GM12878 (cell line): ENCODE measurements around the gene ACOT13. TPM values are rescaled to one million over a fixed set of nuclear protein-coding genes. Genes with fewer than 3 reads are reported as not detected.

ENCODE experiments used
- ATAC-seq: fragments of 200-7000 bp; cut with Tn5 transposase; 3 replicates; pipeline ENCODE4 v1.9.1; 2020; ENCODE audit warnings: mild to moderate bottlenecking, moderate library complexity
- BruUV-seq: library from RNA; stranded (reverse); fragments of 400-500 nt; replicated peaks from 2 replicates; lab custom pipeline; 2021; lab: Mats Ljungman, UMichigan
- CTCF ChIA-PET: fragments of 300-600 bp; sonication (Branson Sonifier 250); formaldehyde crosslinking; extraction: SDS; loops from one replicate; lab custom pipeline; 2021; ENCODE audit warnings: inconsistent platforms; lab: Yijun Ruan, JAX
- POLR2A ChIA-PET: fragments of 350-600 bp; formaldehyde crosslinking; extraction: SDS; loops from one replicate; lab custom pipeline; 2021; ENCODE audit warnings: inconsistent platforms; lab: Charles Lee
- RAD21 ChIA-PET: fragments of 300-600 bp; sonication (Branson Sonifier 250); formaldehyde crosslinking; loops from one replicate; lab custom pipeline; 2023; ENCODE audit warnings: antibody characterized with exemption; ENCODE audit not compliant: unreplicated experiment; lab: Charles Lee
- SMC1A ChIA-PET: fragments of 300-600 bp; sonication (Branson Sonifier 250); formaldehyde crosslinking; loops from one replicate; lab custom pipeline; 2023; ENCODE audit not compliant: unreplicated experiment, uncharacterized antibody; lab: Charles Lee
- DNase-seq: peaks from one replicate; pipeline ENCODE4 v3.0.0-alpha.2; 2011; ENCODE audit warnings: low read depth, low spot score
- FAIRE-seq: peaks from 3 replicates; lab custom pipeline; 2011; peaks lifted over from hg19 to GRCh38; lab: Jason Lieb, UNC
- H2AFZ ChIP-seq: 2 replicates; pipeline ENCODE4 v1.6.0; 2011; ENCODE audit warnings: low read depth, low read length, control low read depth; ENCODE audit not compliant: control insufficient read depth
- H3K27ac ChIP-seq: 2 replicates; pipeline ENCODE4 v1.5.1; 2011; ENCODE audit warnings: control low read depth; ENCODE audit not compliant: control insufficient read depth, insufficient read depth
- H3K27me3 ChIP-seq, 2 experiments: replicated peaks in 1 of 2; 2 replicates each; pipeline versions ENCODE4 v1.6.0 to v1.6.1; 2011; ENCODE audit warnings: low read length in 1 of 2; ENCODE audit not compliant: control insufficient read depth in 2 of 2, insufficient read depth in 2 of 2
- H3K36me3 ChIP-seq, 2 experiments: 2 replicates each; pipeline ENCODE4 v1.5.1; 2011; ENCODE audit warnings: low read length in 1 of 2; ENCODE audit not compliant: control insufficient read depth in 2 of 2, insufficient read depth in 2 of 2
- H3K4me1 ChIP-seq: 2 replicates; pipeline ENCODE4 v1.6.1; 2011; ENCODE audit warnings: mild to moderate bottlenecking, low read length, moderate library complexity, mixed read lengths; ENCODE audit not compliant: control insufficient read depth, insufficient read depth
- H3K4me2 ChIP-seq: 2 replicates; pipeline ENCODE4 v1.6.0; 2011; ENCODE audit warnings: control low read depth; ENCODE audit not compliant: control insufficient read depth, insufficient read depth
- H3K4me3 ChIP-seq: fragments of 200-600 bp; sonication (generic); 2 replicates; pipeline ENCODE4 v1.5.1; 2016
- H3K79me2 ChIP-seq: 2 replicates; pipeline ENCODE4 v1.6.0; 2011; ENCODE audit warnings: low read length; ENCODE audit not compliant: control insufficient read depth, insufficient read depth
- H3K9ac ChIP-seq: 2 replicates; pipeline ENCODE4 v1.8.0; 2011; ENCODE audit warnings: low read length, control low read depth, mixed read lengths; ENCODE audit not compliant: control insufficient read depth, insufficient read depth
- H3K9me3 ChIP-seq: replicated peaks from 3 replicates; pipeline ENCODE4 v1.5.1; 2011; ENCODE audit warnings: mild to moderate bottlenecking, low read length; ENCODE audit not compliant: control insufficient read depth, insufficient read depth
- H4K20me1 ChIP-seq: 2 replicates; pipeline ENCODE4 v1.6.0; 2011; ENCODE audit not compliant: control insufficient read depth, insufficient read depth
- ESRRA ChIP-seq: IDR thresholded peaks from 2 replicates; pipeline ENCODE4 v1.6.1; 2012; ENCODE audit warnings: mild to moderate bottlenecking, low read length, improper control_type of control experiment
- ETV6 ChIP-seq, 2 experiments: fragments of 450-650 bp in 1 of 2; IDR thresholded peaks in 1 of 2; conservative IDR thresholded peaks in 1 of 2; 2 replicates each; pipeline ENCODE4 v1.6.1; 2014; ENCODE audit warnings: antibody characterized with exemption in 1 of 2, borderline replicate concordance in 1 of 2, low read depth in 1 of 2, mild to moderate bottlenecking in 1 of 2, moderate library complexity in 1 of 2
- KDM1A ChIP-seq: fragments of 200-600 bp; sonication (generic); IDR thresholded peaks from 2 replicates; pipeline ENCODE4 v1.6.1; 2016; ENCODE audit warnings: borderline replicate concordance
- MXI1 ChIP-seq: fragments of 150-350 bp; IDR thresholded peaks from 2 replicates; pipeline ENCODE4 v1.6.1; 2011; ENCODE audit warnings: low read depth, mild to moderate bottlenecking, inconsistent platforms, low read length, improper control_type of control experiment
- NFIC ChIP-seq: IDR thresholded peaks from 2 replicates; pipeline ENCODE4 v1.6.1; 2012; ENCODE audit warnings: low read depth, mild to moderate bottlenecking, inconsistent platforms, low read length, moderate library complexity
- RELA ChIP-seq: fragments of 450-650 bp; IDR thresholded peaks from 2 replicates; pipeline ENCODE4 v1.8.0; 2014; ENCODE audit warnings: borderline replicate concordance; ENCODE audit not compliant: partially characterized antibody
- RFX5 ChIP-seq: IDR thresholded peaks from 2 replicates; pipeline ENCODE4 v1.6.1; 2011; ENCODE audit warnings: low read depth, low read length, improper control_type of control experiment
- SMAD5 ChIP-seq: IDR thresholded peaks from 2 replicates; pipeline ENCODE4 v1.6.1; 2016; ENCODE audit warnings: antibody characterized with exemption, low read depth
- TARDBP ChIP-seq: IDR thresholded peaks from 2 replicates; pipeline ENCODE4 v1.6.1; 2016; ENCODE audit warnings: borderline replicate concordance
- TCF7 ChIP-seq: IDR thresholded peaks from 2 replicates; pipeline ENCODE4 v1.6.1; 2014; ENCODE audit warnings: antibody characterized with exemption, borderline replicate concordance
- ZNF622 ChIP-seq: fragments of 450-650 bp; IDR thresholded peaks from 2 replicates; pipeline ENCODE4 v1.6.1; 2017; ENCODE audit warnings: mild to moderate bottlenecking, inconsistent platforms
- WGBS: methylation state at CpG from one replicate; pipeline ENCODE4 v1.1.6; 2016; ENCODE audit warnings: low lambda C conversion rate; ENCODE audit not compliant: insufficient replicate concordance, insufficient coverage; ENCODE audit errors: missing lambda C conversion rate; 5-methylcytosine and 5-hydroxymethylcytosine counted together
- in situ Hi-C: fragments of 300-500 bp; cut with MboI; formaldehyde crosslinking; loops from 9 replicates; pipeline ENCODE4 v1.14.3; 2018; ENCODE audit warnings: mixed read lengths
- intact Hi-C: fragments of 100-400 bp; cut with micrococcal nuclease; formaldehyde crosslinking; loops from one replicate; pipeline ENCODE4 v1.14.2; 2022; ENCODE audit not compliant: unreplicated experiment
- polyA plus RNA-seq, 11 experiments: library from polyadenylated mRNA; depleted of rRNA in 4 of 11; unstranded in 6 of 11; stranded (reverse) in 5 of 11; fragments of >200 nt; fragmentation: Nextera tagmentation in 4 of 11; fragmentation: Illumina TruSeq in 1 of 11; extraction: Ambion mirVana in 4 of 11; extraction: Trizol in 1 of 11; gene quantifications; 1 replicate in 1 of 11; 2 replicates in 10 of 11; pipeline versions ENCODE4 v1.2.1 to v1.2.3, GENCODE V29; 2011 to 2016; ENCODE audit warnings: inconsistent platforms in 2 of 11, missing spikeins in 2 of 11, low read depth in 1 of 11
- total RNA-seq, 4 experiments: library from RNA; depleted of rRNA in 3 of 4; stranded (reverse); fragments of >200 nt in 3 of 4; fragmentation: Illumina TruSeq in 1 of 4; extraction: Trizol in 1 of 4; gene quantifications; 2 replicates each; pipeline versions ENCODE4 v1.2.1 to v1.2.3, GENCODE V29; 2013 to 2021
- TF ChIP-seq, protein P1 (sequence below): fragments of 450-650 bp; IDR thresholded peaks from 2 replicates; pipeline ENCODE4 v1.6.1; 2017; ENCODE audit warnings: low read depth, mild to moderate bottlenecking, moderate library complexity
- TF ChIP-seq, protein P2 (sequence below): fragments of 450-650 bp; IDR thresholded peaks from 2 replicates; pipeline ENCODE4 v1.6.1; 2017; ENCODE audit warnings: mild to moderate bottlenecking, moderate library complexity
- TF ChIP-seq, protein P3 (sequence below): IDR thresholded peaks from 2 replicates; pipeline ENCODE4 v1.6.1; 2012; ENCODE audit warnings: mild to moderate bottlenecking, low read depth, low read length

Gene ACOT13
- total and polyA plus RNA-seq, 10 of the 15 experiments (the other 5 are each of a cell fraction or from before 2014, with no cell fraction given), result 6.0 to 60.6 (median 36.6) TPM

DNA sequence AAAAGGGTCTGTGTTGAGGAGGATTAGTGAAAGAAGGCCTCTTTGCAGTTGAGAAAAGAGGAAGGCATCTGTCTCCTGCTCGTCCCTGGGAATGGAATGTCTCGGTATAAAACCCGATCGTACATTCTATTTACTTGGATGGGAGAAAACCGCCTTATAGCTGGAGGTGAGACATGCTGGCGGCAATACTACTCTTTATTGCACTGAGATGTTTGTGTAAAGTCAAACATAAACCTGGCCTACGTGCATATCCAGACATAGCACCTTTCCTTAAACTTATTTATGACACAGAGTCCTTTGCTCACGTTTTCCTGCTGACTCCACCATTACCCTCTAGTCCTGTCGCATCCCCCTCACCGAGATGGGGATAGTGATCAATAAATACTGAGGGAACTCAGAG is 4.6 kb upstream of the ACOT13 start (continued):
- TF ChIP-seq, protein P1, sequence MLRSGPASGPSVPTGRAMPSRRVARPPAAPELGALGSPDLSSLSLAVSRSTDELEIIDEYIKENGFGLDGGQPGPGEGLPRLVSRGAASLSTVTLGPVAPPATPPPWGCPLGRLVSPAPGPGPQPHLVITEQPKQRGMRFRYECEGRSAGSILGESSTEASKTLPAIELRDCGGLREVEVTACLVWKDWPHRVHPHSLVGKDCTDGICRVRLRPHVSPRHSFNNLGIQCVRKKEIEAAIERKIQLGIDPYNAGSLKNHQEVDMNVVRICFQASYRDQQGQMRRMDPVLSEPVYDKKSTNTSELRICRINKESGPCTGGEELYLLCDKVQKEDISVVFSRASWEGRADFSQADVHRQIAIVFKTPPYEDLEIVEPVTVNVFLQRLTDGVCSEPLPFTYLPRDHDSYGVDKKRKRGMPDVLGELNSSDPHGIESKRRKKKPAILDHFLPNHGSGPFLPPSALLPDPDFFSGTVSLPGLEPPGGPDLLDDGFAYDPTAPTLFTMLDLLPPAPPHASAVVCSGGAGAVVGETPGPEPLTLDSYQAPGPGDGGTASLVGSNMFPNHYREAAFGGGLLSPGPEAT, result no peak
- TF ChIP-seq KDM1A (no peak), ETV6 (conservative IDR thresholded peaks at IDR 0.05 in 1 of 2, IDR thresholded peaks at IDR 0.05 in 1 of 2; ENCODE audit: borderline replicate concordance in 1 of 2, low read depth in 1 of 2) (no peak)

DNA sequence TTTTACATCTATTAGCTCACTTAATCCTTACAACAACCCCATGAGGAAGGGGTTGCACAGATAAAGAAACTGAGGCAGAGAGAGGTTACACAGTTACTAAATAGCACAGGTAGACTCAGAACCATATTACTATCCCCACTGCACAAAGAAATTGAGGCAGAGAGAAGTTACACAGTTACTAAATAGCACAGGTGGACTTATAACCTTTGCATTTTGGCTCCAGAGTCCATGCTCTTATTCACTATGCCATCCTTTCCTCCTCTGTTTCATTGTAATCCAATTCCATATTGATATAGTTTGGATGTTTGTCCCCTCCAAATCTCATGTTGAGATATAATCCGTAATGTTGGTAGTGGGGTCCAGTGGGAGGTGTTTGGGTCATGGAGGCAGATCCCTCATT is 3.7 kb upstream of the ACOT13 start:
- no peak overlapping the region for H2AFZ ChIP-seq
- CTCF ChIA-PET, result interaction anchor here (1.3 kb wide), 1 partner anchor 82 kb away, joined by 5 read pairs; no protein-coding TSS in a partner anchor
- H3K4me1 ChIP-seq, result peaks cover 8% of the 10 kb centered on the region
- POLR2A ChIA-PET, result no interaction called here
- no peaks in the 10 kb centered on the region for H3K9me3 ChIP-seq
- TF ChIP-seq, protein P2, sequence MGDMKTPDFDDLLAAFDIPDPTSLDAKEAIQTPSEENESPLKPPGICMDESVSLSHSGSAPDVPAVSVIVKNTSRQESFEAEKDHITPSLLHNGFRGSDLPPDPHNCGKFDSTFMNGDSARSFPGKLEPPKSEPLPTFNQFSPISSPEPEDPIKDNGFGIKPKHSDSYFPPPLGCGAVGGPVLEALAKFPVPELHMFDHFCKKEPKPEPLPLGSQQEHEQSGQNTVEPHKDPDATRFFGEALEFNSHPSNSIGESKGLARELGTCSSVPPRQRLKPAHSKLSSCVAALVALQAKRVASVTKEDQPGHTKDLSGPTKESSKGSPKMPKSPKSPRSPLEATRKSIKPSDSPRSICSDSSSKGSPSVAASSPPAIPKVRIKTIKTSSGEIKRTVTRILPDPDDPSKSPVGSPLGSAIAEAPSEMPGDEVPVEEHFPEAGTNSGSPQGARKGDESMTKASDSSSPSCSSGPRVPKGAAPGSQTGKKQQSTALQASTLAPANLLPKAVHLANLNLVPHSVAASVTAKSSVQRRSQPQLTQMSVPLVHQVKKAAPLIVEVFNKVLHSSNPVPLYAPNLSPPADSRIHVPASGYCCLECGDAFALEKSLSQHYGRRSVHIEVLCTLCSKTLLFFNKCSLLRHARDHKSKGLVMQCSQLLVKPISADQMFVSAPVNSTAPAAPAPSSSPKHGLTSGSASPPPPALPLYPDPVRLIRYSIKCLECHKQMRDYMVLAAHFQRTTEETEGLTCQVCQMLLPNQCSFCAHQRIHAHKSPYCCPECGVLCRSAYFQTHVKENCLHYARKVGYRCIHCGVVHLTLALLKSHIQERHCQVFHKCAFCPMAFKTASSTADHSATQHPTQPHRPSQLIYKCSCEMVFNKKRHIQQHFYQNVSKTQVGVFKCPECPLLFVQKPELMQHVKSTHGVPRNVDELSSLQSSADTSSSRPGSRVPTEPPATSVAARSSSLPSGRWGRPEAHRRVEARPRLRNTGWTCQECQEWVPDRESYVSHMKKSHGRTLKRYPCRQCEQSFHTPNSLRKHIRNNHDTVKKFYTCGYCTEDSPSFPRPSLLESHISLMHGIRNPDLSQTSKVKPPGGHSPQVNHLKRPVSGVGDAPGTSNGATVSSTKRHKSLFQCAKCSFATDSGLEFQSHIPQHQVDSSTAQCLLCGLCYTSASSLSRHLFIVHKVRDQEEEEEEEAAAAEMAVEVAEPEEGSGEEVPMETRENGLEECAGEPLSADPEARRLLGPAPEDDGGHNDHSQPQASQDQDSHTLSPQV, result no peak
- TF ChIP-seq, protein P3, sequence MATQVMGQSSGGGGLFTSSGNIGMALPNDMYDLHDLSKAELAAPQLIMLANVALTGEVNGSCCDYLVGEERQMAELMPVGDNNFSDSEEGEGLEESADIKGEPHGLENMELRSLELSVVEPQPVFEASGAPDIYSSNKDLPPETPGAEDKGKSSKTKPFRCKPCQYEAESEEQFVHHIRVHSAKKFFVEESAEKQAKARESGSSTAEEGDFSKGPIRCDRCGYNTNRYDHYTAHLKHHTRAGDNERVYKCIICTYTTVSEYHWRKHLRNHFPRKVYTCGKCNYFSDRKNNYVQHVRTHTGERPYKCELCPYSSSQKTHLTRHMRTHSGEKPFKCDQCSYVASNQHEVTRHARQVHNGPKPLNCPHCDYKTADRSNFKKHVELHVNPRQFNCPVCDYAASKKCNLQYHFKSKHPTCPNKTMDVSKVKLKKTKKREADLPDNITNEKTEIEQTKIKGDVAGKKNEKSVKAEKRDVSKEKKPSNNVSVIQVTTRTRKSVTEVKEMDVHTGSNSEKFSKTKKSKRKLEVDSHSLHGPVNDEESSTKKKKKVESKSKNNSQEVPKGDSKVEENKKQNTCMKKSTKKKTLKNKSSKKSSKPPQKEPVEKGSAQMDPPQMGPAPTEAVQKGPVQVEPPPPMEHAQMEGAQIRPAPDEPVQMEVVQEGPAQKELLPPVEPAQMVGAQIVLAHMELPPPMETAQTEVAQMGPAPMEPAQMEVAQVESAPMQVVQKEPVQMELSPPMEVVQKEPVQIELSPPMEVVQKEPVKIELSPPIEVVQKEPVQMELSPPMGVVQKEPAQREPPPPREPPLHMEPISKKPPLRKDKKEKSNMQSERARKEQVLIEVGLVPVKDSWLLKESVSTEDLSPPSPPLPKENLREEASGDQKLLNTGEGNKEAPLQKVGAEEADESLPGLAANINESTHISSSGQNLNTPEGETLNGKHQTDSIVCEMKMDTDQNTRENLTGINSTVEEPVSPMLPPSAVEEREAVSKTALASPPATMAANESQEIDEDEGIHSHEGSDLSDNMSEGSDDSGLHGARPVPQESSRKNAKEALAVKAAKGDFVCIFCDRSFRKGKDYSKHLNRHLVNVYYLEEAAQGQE, result no peak
- no peak for TF ChIP-seq ESRRA
- no peak for TF ChIP-seq MXI1
- no peak for TF ChIP-seq TARDBP
- no peak for TF ChIP-seq ZNF622
- no peak for TF ChIP-seq TCF7
- no peak for TF ChIP-seq RFX5
- TF ChIP-seq RELA, result no peak
- no peak for TF ChIP-seq SMAD5
- no peak for TF ChIP-seq NFIC
- TF ChIP-seq, all 136 proteins: peak for 0
- Histone ChIP-seq H3K27me3 (no peaks in the 10 kb centered on the region), H3K4me2 (no peak overlapping the region), H3K9ac (no peak overlapping the region), H3K4me3 (no peak overlapping the region), H3K79me2 (peaks cover 36% of the 10 kb centered on the region), H3K36me3 (peaks cover 0 to 19% of the 10 kb centered on the region in 2 experiments; a peak in 2 of 4 replicates), H3K27ac (no peak overlapping the region), H4K20me1 (no peaks in the 10 kb centered on the region)
- no TSS peak for BruUV-seq
- ChIA-PET SMC1A (no interaction called here), RAD21 (no interaction called here)
- FAIRE-seq, result no peak
- DNase-seq, result no peak
- WGBS, result 94% methylated on average over 1 of the region's 1 CpG
- in situ Hi-C loops (no loop called here), intact Hi-C loops (no loop called here)
- ATAC-seq, result no peak
